AG09319 (cell line): ENCODE data around the gene ATG4D.

ENCODE experiments used
- DNase-seq: peaks from one replicate; pipeline ENCODE4 v3.0.0-alpha.2; 2010; ENCODE audit warnings: low read depth; ENCODE audit errors: extremely low read depth
- TF ChIP-seq, protein P1 (sequence below): IDR thresholded peaks from 2 replicates; pipeline ENCODE4 v1.5.1; 2011; ENCODE audit warnings: low read depth, mild to moderate bottlenecking, inconsistent platforms, low read length, moderate library complexity

Gene ATG4D

GRCh38 chr19:10560154-10560553 lies 16.4 kb downstream of the ATG4D start:
- TF ChIP-seq, protein P1, sequence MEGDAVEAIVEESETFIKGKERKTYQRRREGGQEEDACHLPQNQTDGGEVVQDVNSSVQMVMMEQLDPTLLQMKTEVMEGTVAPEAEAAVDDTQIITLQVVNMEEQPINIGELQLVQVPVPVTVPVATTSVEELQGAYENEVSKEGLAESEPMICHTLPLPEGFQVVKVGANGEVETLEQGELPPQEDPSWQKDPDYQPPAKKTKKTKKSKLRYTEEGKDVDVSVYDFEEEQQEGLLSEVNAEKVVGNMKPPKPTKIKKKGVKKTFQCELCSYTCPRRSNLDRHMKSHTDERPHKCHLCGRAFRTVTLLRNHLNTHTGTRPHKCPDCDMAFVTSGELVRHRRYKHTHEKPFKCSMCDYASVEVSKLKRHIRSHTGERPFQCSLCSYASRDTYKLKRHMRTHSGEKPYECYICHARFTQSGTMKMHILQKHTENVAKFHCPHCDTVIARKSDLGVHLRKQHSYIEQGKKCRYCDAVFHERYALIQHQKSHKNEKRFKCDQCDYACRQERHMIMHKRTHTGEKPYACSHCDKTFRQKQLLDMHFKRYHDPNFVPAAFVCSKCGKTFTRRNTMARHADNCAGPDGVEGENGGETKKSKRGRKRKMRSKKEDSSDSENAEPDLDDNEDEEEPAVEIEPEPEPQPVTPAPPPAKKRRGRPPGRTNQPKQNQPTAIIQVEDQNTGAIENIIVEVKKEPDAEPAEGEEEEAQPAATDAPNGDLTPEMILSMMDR = no peak
- no peak for DNase-seq

DNA sequence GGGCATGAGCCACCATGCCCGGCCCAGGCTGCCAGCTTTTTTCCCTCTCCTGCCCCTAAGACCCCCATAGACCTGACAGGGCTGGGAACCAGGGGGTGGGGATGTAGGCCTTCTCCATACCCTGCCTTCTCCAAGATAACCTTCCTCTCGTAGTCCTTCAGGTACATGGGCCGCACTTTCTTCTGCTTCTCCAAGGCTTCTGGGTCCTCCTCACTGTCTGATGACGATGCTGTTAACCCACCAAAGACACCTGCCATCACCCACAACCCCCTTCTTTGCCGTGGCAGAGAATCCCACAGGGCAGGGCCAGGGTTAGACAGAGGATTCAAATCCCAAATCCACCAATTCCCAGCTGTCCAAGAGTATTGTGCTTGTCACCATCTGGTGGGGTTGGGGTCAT lies 18.9 kb downstream of the ATG4D start:
- DNase-seq = no peak
- TF ChIP-seq, protein P1 = no peak

- TF ChIP-seq, protein P1 = peak; percentile 35
- no peak for DNase-seq
Observed at GRCh38 chr19:10565028-10565566, 21.4 kb downstream of the ATG4D start.

- TF ChIP-seq, protein P1 = no peak; the same call in 1 of the 2 replicates
- peak; percentile 95 for DNase-seq
Observed at GRCh38 chr19:10565567-10566407, 22.1 kb downstream of the ATG4D start, which contains the start of gene KRI1. Gene KRI1 (minus strand): TSS chr19:10566010. CDS start chr19:10565999, 11 bp downstream.

GRCh38 chr19:10566408-10566657 lies 22.6 kb downstream of the ATG4D start:
- TF ChIP-seq, protein P1 = no peak
- DNase-seq = no peak

GRCh38 chr19:10566658-10567410 lies 23.1 kb downstream of the ATG4D start:
- DNase-seq = no peak
- TF ChIP-seq, protein P1 = no peak

DNA sequence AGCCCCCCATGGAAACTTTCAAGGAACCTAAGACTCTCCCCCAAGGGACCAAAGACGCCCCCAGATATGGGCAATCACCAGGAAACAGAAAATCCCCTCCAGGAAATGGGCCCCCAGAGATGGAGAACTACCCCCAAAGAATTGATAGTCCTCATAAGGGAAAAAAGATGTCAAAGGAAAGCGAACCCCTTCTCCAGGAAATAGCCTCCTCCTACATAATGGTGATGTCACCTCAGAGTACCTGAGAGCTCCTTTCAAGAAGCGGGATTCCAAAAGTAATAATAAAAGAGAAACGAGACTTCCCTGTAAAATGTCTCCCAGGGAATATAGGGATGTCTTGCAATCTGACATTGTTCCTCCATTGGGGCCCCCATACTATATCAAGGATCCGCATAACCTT lies 24.0 kb downstream of the ATG4D start:
- TF ChIP-seq, protein P1 = no peak
- DNase-seq = no peak
